Psoas muscle (tissue), 8 donors: Measurements from ENCODE around the gene CCDC27. TPM values are rescaled to one million over a fixed set of nuclear protein-coding genes. Genes with fewer than 3 reads are reported as not detected.

Experiments
- ATAC-seq, 4 donors: fragments of 200-7000 bp; cut with Tn5 transposase; one replicate each; pipeline ENCODE4 v1.9.1; 2020; ENCODE audit warnings: moderate library complexity in 3 of 4, mild to moderate bottlenecking in 2 of 4
- DNase-seq, 2 donors: peaks; one replicate each; pipeline ENCODE4 v3.0.0-alpha.2; 2020
- H3K27ac ChIP-seq: fragments of 200-600 bp; one replicate; pipeline ENCODE4 v1.8.0; 2022
- H3K27me3 ChIP-seq, 3 donors: fragments of 200-600 bp in 1 of 3; one replicate each; pipeline versions ENCODE4 v1.6.1 to v1.8.0; 2013 to 2022; ENCODE audit warnings: low read length in 2 of 3, mild to moderate bottlenecking in 2 of 3, moderate library complexity in 1 of 3; ENCODE audit not compliant: insufficient read depth in 3 of 3
- H3K36me3 ChIP-seq, 2 donors: fragments of 200-600 bp in 1 of 2; one replicate each; pipeline versions ENCODE4 v1.6.1 to v1.8.0; 2013 to 2022; ENCODE audit warnings: low read depth in 1 of 2, mild to moderate bottlenecking in 1 of 2, moderate library complexity in 1 of 2; ENCODE audit not compliant: insufficient read depth in 1 of 2
- H3K4me1 ChIP-seq: fragments of 200-600 bp; one replicate; pipeline ENCODE4 v1.8.0; 2022
- H3K4me3 ChIP-seq: fragments of 200-600 bp; one replicate; pipeline ENCODE4 v1.8.0; 2022; ENCODE audit warnings: mild to moderate bottlenecking
- H3K9me3 ChIP-seq: fragments of 200-600 bp; one replicate; pipeline ENCODE4 v1.8.0; 2022
- WGBS, 3 donors: extraction: QIAGEN DNeasy Blood & Tissue Kit; methylation state at CpG; one replicate each; pipeline versions ENCODE4 v1.1.6 to v1.1.7; 2013; 5-methylcytosine and 5-hydroxymethylcytosine counted together
- intact Hi-C, 2 donors: fragments of 100-400 bp; cut with DNase I; formaldehyde crosslinking; loops; one replicate each; pipeline versions ENCODE4 v1.11.0 to v1.14.2; 2022
- polyA plus RNA-seq, 3 donors: library from polyadenylated mRNA; stranded (reverse); fragments of 200-250 nt; gene quantifications; one replicate each; pipeline ENCODE4 v1.2.3, GENCODE V29; 2013
- total RNA-seq, 4 donors: library from RNA; stranded (reverse); fragmentation: NEBNext Ultra II Directional in 2 of 4; extraction: Animal tissue kit (Norgen Biotek cat#: 25700) in 2 of 4; gene quantifications; one replicate each; pipeline versions ENCODE4 v1.2.1 to v1.2.4, GENCODE V29; 2021 to 2023
- TF ChIP-seq, protein P1 (sequence below): fragments of 200-600 bp; IDR thresholded peaks from one replicate; pipeline ENCODE4 v1.8.0; 2022; ENCODE audit warnings: antibody characterized with exemption
- donor health status: healthy with polysubstance abuse.
- donor health status: DM: no; HTN: no; CAD: no; lungs with moderate emphysema.
- donor health status: Bipolar disorder and iron deficiency.
- donor health status: healthy.
- donor health status: DM: yes; HTN: yes; CAD: no.
- donor health status: DM: no; HTN: no; CAD: no.
- donor health status: DM: no; HTN: no; CAD: no.
- donor health status: DM: yes; HTN: yes; CAD: no.

The CCDC27 gene
- total and polyA plus RNA-seq, 7 donors: 0.03 to 0.17 (median 0.10) TPM; not detected in 3

DNA sequence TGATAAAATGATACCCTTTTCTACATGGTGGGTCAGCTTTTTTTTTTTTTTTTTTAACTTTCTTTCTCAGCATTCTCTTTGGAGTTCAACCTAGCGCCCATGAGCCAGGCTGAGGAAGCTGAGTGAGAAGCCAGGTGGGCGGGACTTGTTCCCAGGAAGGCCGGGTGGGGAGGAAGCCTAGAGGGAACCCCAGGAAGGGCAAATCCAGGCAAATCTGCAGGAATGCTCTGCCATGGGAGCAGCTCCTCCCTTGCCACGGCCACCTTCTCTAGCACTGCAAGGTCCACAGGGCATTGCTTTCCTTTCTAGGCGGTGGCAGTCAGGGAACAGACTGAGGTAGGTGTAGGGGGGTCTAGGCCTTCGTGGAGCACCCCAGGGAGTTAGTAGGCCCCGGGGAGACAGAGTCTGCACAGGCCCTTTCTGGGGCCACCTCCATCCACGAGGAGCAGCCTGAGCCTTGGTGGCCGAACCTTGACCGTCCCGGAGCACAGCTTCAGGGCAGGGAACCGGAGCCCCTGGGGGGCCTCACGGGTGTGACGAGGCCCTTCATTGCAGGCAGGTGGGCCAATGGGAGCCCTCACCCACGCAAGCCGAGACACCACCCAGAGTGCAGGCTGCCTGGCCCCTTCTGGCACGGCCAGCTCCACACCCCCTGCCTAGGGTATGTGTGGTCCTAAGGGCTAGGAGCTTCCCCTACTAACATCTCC lies 18.2 kb upstream of the CCDC27 start:
- DNase-seq: peak in 1 of 2 donors; percentile 41
- intact Hi-C loops: no loop called here
- Histone ChIP-seq H3K36me3 (peaks cover 2 to 43% of the 10 kb centered on the region in 2 donors), H3K4me1 (peaks cover 5% of the 10 kb centered on the region), H3K27ac (no peak overlapping the region), H3K9me3 (no peaks in the 10 kb centered on the region), H3K27me3 (peaks cover 0 to 14% (median 0%) of the 10 kb centered on the region in 3 donors), H3K4me3 (no peak overlapping the region)
- TF ChIP-seq, protein P1, sequence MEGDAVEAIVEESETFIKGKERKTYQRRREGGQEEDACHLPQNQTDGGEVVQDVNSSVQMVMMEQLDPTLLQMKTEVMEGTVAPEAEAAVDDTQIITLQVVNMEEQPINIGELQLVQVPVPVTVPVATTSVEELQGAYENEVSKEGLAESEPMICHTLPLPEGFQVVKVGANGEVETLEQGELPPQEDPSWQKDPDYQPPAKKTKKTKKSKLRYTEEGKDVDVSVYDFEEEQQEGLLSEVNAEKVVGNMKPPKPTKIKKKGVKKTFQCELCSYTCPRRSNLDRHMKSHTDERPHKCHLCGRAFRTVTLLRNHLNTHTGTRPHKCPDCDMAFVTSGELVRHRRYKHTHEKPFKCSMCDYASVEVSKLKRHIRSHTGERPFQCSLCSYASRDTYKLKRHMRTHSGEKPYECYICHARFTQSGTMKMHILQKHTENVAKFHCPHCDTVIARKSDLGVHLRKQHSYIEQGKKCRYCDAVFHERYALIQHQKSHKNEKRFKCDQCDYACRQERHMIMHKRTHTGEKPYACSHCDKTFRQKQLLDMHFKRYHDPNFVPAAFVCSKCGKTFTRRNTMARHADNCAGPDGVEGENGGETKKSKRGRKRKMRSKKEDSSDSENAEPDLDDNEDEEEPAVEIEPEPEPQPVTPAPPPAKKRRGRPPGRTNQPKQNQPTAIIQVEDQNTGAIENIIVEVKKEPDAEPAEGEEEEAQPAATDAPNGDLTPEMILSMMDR: no peak
- no peak for ATAC-seq
- WGBS, 3 donors: 82 to 90% (median 87%) methylated on average over 17 of the region's 17 CpGs

DNA sequence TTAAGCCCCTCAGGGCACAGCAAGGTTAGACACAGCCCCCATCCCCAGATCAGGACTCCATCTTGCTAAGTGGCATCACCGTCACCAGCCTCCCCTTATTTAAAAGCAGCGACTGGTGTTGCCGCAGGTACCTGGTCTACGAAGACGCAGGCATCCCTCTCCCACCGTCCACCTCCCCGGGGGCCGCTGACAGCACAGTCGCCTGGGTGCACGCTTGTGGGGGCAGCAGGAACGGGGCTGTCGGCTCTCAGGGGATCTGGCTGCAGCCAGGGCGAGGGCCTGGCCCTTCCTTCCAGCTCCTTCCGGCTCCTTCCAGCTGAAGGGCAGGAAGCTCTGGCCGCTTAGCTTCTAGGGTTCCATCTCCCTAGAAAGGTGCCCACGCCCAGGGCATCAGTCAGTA lies 17.6 kb upstream of the CCDC27 start:
- TF ChIP-seq, protein P1: no peak
- no peak overlapping the region for H3K27ac ChIP-seq
- intact Hi-C loops: no loop called here
- H3K4me1 ChIP-seq: peaks cover 5% of the 10 kb centered on the region
- no peaks in the 10 kb centered on the region for H3K9me3 ChIP-seq
- DNase-seq (no peak), ATAC-seq (no peak)
- no peak overlapping the region for H3K4me3 ChIP-seq
- peaks cover 2 to 44% of the 10 kb centered on the region in 2 donors for H3K36me3 ChIP-seq
- H3K27me3 ChIP-seq: peaks cover 0 to 8% (median 0%) of the 10 kb centered on the region in 3 donors
- 89 to 92% (median 90%) methylated on average over 16 of the region's 16 CpGs for WGBS, 3 donors

DNA sequence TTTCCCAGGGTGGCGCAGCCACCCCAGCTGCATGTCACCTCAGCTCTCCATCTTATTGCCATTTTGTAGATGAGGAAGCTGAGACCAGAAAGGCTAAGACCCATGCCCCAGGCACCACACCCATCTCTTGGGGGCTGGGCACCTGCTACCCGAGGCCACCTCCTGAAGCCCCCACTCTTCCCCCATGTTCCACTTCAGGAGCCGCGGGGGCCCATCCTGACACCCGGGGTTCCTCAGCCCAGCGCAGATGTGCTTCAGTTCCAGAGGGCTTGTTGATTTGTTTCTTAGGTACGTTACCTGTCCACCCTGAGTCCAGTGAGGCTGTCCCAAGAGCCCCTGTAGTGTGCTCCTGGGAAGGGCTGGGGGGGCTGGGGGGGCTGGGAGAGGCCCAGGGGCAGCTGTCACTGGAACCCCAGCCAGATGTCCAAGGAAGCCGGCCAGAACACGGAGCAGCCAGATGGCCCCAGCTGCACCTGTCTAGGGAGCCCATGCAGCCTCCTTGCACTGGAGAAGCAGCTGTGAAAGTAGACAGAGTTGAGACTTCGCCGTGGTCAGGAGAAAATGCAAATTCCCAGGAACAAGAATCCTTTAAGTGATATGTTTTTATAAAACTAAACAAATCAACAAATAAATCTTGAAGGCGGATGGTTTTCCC lies 17.1 kb upstream of the CCDC27 start:
- Histone ChIP-seq H3K4me1 (peaks cover 5% of the 10 kb centered on the region), H3K9me3 (no peaks in the 10 kb centered on the region), H3K27ac (no peak overlapping the region), H3K27me3 (peaks cover 0 to 4% (median 0%) of the 10 kb centered on the region in 3 donors), H3K36me3 (peaks cover 2 to 47% of the 10 kb centered on the region in 2 donors), H3K4me3 (no peak overlapping the region)
- DNase-seq (peak in 1 of 2 donors; percentile 54), ATAC-seq (no peak)
- TF ChIP-seq, protein P1: no peak
- 51 to 63% (median 56%) methylated on average over 12 of the region's 12 CpGs for WGBS, 3 donors
- intact Hi-C loops: no loop called here

DNA sequence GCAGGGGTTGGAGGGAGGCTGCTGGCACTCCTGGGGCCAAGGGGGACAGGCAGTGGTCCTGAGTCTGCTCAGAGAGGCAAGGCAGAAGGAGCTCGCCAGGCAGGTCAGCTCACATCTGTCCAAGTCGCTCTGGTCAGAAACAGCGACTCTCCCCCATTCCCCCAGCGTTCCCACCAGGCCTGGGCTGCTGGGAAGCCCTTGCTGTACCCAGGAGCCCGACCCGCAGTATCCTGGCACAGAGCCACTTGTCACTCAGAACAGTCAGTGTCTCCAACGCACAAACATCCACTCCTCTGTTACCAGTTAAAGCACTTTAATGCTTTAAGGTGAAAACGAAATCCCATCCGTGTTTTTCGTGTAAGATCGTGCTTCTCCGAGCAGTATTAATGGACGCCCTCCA lies 16.6 kb upstream of the CCDC27 start:
- TF ChIP-seq, protein P1: no peak
- no peaks in the 10 kb centered on the region for H3K27me3 ChIP-seq
- peaks cover 5% of the 10 kb centered on the region for H3K4me1 ChIP-seq
- no peaks in the 10 kb centered on the region for H3K9me3 ChIP-seq
- intact Hi-C loops: no loop called here
- no peak for DNase-seq
- no peak overlapping the region for H3K27ac ChIP-seq
- no peak for ATAC-seq
- H3K4me3 ChIP-seq: no peak overlapping the region
- 45 to 64% (median 52%) methylated on average over 13 of the region's 13 CpGs for WGBS, 3 donors
- H3K36me3 ChIP-seq: peaks cover 2 to 53% of the 10 kb centered on the region in 2 donors
